HG03095 (cell line): Measurements from ENCODE around the gene AASS.
A peak's percentile ranks its signal among the peaks of the same experiment; 100 is the strongest.
"Not testable (repeated sequence)": the region's sequence is repeated elsewhere in the genome, so short reads cannot be mapped to it uniquely, and the experiment has no call there.

Experiments
- ATAC-seq: cut with Tn5 transposase; IDR thresholded peaks from one replicate; pipeline ENCODE4 v1.9.1; 2021; ENCODE audit warnings: moderate library complexity; ENCODE audit not compliant: unreplicated experiment

Gene AASS

GRCh38 chr7:122143751-122144711 is at the start of gene AASS:
Gene AASS, minus strand, starts transcription at chr7:122144249. Its CDS starts 10,523 bp downstream, at chr7:122133726.
- ATAC-seq, result peak; percentile 100

- ATAC-seq, result no peak
Measured at GRCh38 chr7:122188785-122189184, 44.7 kb upstream of the AASS start.

- ATAC-seq, result no peak
Measured at GRCh38 chr7:122183106-122183505, 39.1 kb upstream of the AASS start.

DNA sequence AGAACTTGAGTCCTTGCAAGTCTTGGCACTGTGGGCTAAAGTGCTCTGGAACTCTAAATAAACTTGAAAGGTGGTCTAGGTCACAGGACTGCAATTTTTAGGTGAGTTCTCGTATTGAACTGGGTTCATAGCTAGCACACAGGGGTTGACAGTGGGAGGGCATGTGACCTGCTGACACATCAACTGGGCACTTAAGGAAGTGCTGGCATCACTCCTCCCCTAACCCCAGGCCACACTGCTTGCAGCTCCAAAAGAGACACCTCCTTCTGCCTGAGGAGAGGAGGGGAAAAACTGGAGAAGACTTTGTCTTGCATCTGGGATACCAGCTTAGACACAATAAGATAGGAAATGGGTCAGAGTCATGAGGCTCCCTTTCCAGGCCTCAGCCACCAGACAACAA is 38.0 kb upstream of the AASS start:
- no peak for ATAC-seq

- not testable (repeated sequence) for ATAC-seq
Measured at GRCh38 chr7:122172144-122172543, 28.1 kb upstream of the AASS start.

DNA sequence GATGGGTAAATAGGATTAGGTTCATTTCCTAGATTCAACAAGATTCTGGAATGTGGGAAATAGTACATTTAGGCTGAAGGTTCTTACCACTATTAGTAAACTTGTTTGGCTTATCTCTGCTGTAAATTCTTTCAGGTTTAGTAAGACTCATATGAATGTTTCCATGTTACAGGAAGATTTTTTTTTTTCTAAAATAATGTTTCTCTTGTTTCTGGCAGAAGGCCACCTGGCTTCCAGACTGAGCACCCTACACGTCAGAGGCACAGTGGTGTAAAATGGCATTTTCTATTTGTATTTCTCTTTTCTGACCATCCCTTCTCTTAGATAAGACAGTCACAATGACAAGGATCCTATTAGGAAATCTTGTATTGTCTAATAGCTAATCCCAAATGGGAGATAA is 22.7 kb upstream of the AASS start:
- ATAC-seq, result no peak

- no peak for ATAC-seq
Measured at GRCh38 chr7:122166275-122166674, 22.2 kb upstream of the AASS start.

DNA sequence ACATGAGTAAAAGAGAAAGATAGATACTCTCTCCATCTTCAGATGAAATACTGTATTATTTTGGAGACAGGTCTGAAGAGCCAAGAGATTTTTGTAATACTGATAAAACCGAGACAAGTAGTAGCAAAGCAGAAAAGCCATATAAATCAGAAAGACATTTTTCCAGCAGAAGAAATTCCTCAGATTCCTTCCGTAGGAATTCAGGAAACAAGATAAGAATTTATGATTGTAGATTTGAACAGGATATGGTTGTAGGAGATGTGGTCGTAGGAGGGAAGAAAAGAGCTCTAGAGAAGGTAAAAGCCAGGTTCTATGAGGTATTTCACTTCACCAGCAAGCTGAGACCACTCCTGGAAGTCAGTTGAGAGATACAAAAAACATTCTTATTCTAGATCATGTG is 17.6 kb upstream of the AASS start:
- no peak for ATAC-seq

- no peak for ATAC-seq
Measured at GRCh38 chr7:122155566-122155965, 11.5 kb upstream of the AASS start.

- no peak for ATAC-seq
Measured at GRCh38 chr7:122148878-122149277, 4.8 kb upstream of the AASS start.

GRCh38 chr7:122148081-122148480 is 4.0 kb upstream of the AASS start:
- no peak for ATAC-seq

DNA sequence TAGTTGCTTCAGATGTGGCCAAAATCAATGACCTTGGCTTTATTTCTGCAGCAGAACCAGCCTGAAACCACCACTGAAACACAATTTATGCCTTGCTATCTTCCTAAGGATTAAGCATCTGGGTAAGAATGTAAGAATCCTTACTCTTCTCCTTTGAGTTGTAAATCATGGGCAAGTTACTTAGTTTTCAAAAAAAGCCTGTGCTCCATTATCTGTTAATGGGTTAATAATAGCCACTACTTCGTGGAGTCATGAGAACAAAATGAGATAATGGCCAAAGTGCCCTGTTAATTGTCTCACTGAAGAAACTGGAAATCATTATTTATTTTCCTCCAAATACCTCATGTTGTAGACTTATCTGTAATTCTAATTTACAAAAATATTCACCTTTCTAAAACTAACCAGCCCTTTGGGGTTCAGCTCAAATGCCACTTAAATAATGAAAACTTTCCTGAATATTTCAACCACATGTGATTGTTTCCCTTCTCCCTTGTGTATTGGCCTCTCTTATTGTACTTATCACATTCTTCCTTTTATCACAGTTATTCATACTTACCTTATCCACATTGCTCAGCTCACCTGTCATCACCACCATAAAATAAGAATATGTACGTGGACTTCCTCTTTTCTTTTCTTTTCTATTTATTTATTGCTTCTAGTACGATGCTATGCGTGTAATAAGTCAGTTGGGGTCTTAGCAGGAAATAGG is 2.0 kb upstream of the AASS start:
- ATAC-seq, result no peak

DNA sequence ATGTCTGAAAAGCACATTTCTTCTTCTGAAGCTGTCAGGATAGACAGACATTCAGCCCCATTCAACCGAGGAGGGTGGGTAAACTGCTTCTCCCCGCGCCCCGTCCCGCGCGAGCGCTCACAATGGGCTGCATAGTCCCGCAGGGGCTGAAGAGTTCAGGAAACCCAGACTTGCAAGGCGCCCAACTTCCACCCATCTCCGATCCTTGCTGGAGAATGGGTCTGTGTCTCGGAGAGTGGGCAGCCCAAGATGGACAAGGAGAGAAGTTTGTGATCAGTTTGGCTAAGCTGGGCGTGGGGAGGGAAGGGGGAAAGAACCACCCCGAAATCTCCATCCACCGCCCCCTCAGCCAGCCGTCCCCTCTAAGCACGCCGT is 686 bp downstream of the AASS start:
- peak; percentile 0 for ATAC-seq

DNA sequence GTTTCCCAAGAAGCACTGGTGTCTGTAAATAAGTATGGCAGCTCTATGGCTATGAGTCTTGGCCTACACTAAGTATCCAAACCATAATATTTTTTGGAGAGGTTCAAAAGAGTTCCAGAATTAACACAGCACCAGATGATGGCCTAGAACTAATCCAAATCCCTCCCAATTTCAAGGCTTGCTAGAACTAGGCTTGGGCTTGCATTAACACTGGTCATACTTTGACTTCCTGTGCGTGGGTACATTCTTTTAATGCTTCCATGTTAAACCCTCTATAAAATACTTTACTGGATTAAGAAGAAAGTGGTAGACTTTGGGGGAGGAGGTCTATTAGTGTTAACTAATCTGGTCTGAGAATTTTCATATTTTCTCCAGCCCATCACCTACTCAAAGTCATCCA is 3.1 kb downstream of the AASS start:
- no peak for ATAC-seq

DNA sequence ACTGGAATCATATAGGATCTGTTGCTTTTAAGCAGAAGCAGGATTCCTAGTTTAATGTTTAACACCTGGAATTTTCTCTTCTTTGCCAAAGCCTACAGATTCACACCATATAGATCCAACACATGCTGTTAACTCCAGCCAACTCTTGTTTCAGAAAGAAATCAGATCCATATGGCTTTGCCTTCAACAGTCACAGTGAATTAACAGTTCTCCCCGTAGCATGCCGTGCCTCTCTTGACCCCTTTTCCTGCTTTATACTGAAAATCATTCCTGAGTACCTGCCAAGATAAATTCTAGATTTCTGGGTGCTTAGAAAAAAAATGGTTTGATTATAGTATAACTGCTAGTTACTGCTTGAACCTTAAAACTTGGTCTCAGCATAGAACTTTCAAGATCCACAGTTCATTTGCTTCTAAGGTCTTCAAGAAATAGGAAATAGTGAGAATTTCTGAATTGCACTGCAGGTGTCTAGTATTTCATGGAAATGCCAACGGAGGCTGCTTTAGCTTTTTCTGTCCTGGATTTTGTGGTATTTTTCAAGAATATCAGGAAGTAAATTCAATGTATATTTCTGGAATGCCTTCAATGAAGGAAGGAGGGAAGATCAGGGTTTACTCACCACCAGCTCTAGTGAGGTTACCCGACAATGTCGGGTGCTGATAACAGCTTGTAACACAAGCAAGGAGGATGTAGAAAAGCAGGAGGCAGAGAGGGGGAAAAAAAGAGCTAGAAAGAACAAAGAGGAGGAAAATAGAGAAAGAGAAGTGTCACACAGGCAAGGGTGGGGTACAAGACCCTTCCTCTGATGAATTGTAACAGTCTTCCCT is 6.6 kb downstream of the AASS start:
- ATAC-seq, result no peak

GRCh38 chr7:122136639-122137245 is 7.3 kb downstream of the AASS start:
- ATAC-seq, result no peak

- ATAC-seq, result no peak
Measured at GRCh38 chr7:122136078-122136477, 8.0 kb downstream of the AASS start.

GRCh38 chr7:122135275-122135674 is 8.8 kb downstream of the AASS start:
- ATAC-seq, result no peak

GRCh38 chr7:122134793-122135192 is 9.3 kb downstream of the AASS start:
- not testable (repeated sequence) for ATAC-seq

GRCh38 chr7:122133477-122133876 is 10.6 kb downstream of the AASS start:
- ATAC-seq, result no peak

DNA sequence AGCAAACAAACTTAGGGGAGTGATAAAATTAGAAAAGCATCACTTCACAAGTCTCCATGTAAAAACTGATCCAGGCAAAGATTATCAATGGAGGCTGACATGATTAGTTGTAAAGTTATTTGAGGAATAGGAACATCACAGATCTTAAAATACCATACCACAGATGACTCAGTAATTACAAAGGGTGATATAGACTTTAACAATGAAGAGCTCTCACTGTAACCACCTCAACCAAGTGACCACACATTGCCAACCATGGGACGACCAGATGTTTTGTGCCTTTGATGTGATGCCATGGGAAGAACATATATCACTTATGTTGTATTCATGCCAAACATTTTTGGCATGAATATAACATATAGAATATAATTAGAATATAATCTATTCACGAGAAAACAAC is 11.7 kb downstream of the AASS start:
- no peak for ATAC-seq
